Left kidney (tissue), 2 donors: ENCODE results near the gene TMEM108. TPM values are rescaled to one million over a fixed set of nuclear protein-coding genes. Genes with fewer than 3 reads are reported as not detected.

Experiments used
- DNase-seq: peaks from one replicate; pipeline ENCODE4 v3.0.0-alpha.2; 2013
- polyA plus RNA-seq: library from polyadenylated mRNA; unstranded; fragments of 120-200 nt; gene quantifications from one replicate; pipeline ENCODE4 v1.2.1, GENCODE V29; 2013; ENCODE audit not compliant: insufficient read length

TMEM108 gene
- polyA plus RNA-seq, 1 donor, result 1.6 TPM

- no peak for DNase-seq
Measured at GRCh38 chr3:133053532-133053931, 15.3 kb downstream of the TMEM108 start.

GRCh38 chr3:133054586-133054985 is 16.4 kb downstream of the TMEM108 start:
- peak; percentile 59 for DNase-seq

- DNase-seq, result no peak
Measured at GRCh38 chr3:133055339-133055738, 17.1 kb downstream of the TMEM108 start.

- DNase-seq, result no peak
Measured at GRCh38 chr3:133058243-133058642, 20.1 kb downstream of the TMEM108 start.

GRCh38 chr3:133058831-133059230 is 20.6 kb downstream of the TMEM108 start:
- DNase-seq, result no peak

- no peak for DNase-seq
Measured at GRCh38 chr3:133065193-133065961, 27.2 kb downstream of the TMEM108 start.

- DNase-seq, result no peak
Measured at GRCh38 chr3:133066026-133066425, 27.8 kb downstream of the TMEM108 start.

GRCh38 chr3:133069556-133070286 is 31.5 kb downstream of the TMEM108 start:
- DNase-seq, result no peak

- no peak for DNase-seq
Measured at GRCh38 chr3:133074977-133075376, 36.8 kb downstream of the TMEM108 start.

- no peak for DNase-seq
Measured at GRCh38 chr3:133077688-133078087, 39.5 kb downstream of the TMEM108 start.

- no peak for DNase-seq
Measured at GRCh38 chr3:133079621-133080020, 41.4 kb downstream of the TMEM108 start.

GRCh38 chr3:133081016-133081415 is 42.8 kb downstream of the TMEM108 start:
- no peak for DNase-seq

- DNase-seq, result no peak
Measured at GRCh38 chr3:133083395-133083794, 45.2 kb downstream of the TMEM108 start.

- no peak for DNase-seq
Measured at GRCh38 chr3:133089906-133090485, 51.8 kb downstream of the TMEM108 start.

GRCh38 chr3:133092681-133093080 is 54.5 kb downstream of the TMEM108 start:
- DNase-seq, result no peak

- DNase-seq, result no peak
Measured at GRCh38 chr3:133093366-133093765, 55.2 kb downstream of the TMEM108 start.

- DNase-seq, result no peak
Measured at GRCh38 chr3:133096900-133097613, 58.9 kb downstream of the TMEM108 start.

- DNase-seq, result no peak
Measured at GRCh38 chr3:133103706-133104105, 65.5 kb downstream of the TMEM108 start.

GRCh38 chr3:133106169-133106568 is 68.0 kb downstream of the TMEM108 start:
- no peak for DNase-seq

- DNase-seq, result no peak
Measured at GRCh38 chr3:133112666-133113065, 74.5 kb downstream of the TMEM108 start.

GRCh38 chr3:133113526-133113925 is 75.3 kb downstream of the TMEM108 start:
- DNase-seq, result no peak

- no peak for DNase-seq
Measured at GRCh38 chr3:133113927-133114597, 75.9 kb downstream of the TMEM108 start.
